Erythroblast (primary cell): ENCODE results near the gene CZIB.

Experiments used
- GATA1 ChIP-seq: IDR thresholded peaks from 2 replicates; pipeline ENCODE4 v1.6.1; 2011; ENCODE audit warnings: low read depth, mild to moderate bottlenecking, control low read depth, low read length, moderate library complexity
- POLR2A ChIP-seq: IDR thresholded peaks from 2 replicates; pipeline ENCODE4 v1.6.1; 2011; ENCODE audit warnings: mild to moderate bottlenecking, low read length

DNA sequence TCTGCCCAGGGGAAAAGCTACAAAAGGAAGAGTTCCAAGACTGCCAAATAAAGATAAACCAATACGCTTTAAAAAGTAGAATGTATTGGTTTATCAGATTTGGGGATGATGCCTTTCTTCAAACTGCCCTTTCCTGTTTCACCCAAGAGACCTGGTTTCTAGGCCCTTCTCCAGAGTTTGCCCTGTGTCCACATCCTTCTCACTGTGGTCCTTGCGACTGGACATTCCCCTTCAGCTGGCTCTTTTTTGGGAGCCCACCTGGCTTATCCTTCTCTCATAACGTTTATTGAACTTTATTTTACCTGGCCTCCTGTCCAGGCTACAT, 490 bp upstream of the CZIB start:
- TF ChIP-seq POLR2A = no peak
- TF ChIP-seq GATA1 = no peak
